Neural progenitor cell (in vitro differentiated cells): Measurements from ENCODE around the gene ANKS1B.
A peak's percentile ranks its signal among the peaks of the same experiment; 100 is the strongest.

Experiments
- EZH2 ChIP-seq: fragments of 200-600 bp; sonication (generic); IDR thresholded peaks from 2 replicates; pipeline ENCODE4 v1.6.1; 2017; ENCODE audit warnings: antibody characterized with exemption, mild to moderate bottlenecking, moderate library complexity
- EZH2phosphoT487 ChIP-seq: fragments of 200-600 bp; sonication (generic); IDR thresholded peaks from 2 replicates; pipeline ENCODE4 v1.6.1; 2017; ENCODE audit warnings: antibody characterized with exemption
- TF ChIP-seq, protein P1 (sequence below): fragments of 200-600 bp; sonication (generic); IDR thresholded peaks from 2 replicates; pipeline ENCODE4 v1.5.1; 2017; ENCODE audit warnings: antibody characterized with exemption, mild to moderate bottlenecking

DNA sequence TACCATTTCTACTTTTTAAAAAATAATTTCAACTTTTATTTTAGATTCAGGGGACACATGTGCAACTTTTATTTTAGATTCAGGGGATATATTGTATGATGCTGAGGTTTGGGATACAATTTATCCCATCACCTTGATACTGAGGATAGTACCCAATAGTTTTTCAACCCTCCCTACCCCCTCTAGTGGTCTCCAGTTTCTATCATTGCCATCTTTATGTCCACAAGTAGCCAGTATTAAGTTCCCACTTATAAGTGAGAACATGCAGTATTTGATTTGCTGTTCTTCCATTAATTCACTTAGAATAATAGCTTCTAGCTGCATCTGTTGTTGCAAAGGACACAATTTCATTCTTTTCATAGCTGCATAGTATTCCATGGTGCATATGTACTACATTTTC is 162.5 kb downstream of the ANKS1B start:
- TF ChIP-seq, protein P1, sequence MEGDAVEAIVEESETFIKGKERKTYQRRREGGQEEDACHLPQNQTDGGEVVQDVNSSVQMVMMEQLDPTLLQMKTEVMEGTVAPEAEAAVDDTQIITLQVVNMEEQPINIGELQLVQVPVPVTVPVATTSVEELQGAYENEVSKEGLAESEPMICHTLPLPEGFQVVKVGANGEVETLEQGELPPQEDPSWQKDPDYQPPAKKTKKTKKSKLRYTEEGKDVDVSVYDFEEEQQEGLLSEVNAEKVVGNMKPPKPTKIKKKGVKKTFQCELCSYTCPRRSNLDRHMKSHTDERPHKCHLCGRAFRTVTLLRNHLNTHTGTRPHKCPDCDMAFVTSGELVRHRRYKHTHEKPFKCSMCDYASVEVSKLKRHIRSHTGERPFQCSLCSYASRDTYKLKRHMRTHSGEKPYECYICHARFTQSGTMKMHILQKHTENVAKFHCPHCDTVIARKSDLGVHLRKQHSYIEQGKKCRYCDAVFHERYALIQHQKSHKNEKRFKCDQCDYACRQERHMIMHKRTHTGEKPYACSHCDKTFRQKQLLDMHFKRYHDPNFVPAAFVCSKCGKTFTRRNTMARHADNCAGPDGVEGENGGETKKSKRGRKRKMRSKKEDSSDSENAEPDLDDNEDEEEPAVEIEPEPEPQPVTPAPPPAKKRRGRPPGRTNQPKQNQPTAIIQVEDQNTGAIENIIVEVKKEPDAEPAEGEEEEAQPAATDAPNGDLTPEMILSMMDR, result peak; percentile 27
- TF ChIP-seq EZH2, result no peak
- no peak for TF ChIP-seq EZH2phosphoT487
